HG02759 (cell line): ENCODE measurements around the gene NDUFV1.
"Not testable (repeated sequence)": the region's sequence is repeated elsewhere in the genome, so short reads cannot be mapped to it uniquely, and the experiment has no call there.

Experiments used
- ATAC-seq: cut with Tn5 transposase; IDR thresholded peaks from one replicate; pipeline ENCODE4 v1.9.1; 2021; ENCODE audit warnings: mild to moderate bottlenecking, moderate library complexity; ENCODE audit not compliant: unreplicated experiment

The NDUFV1 gene

DNA sequence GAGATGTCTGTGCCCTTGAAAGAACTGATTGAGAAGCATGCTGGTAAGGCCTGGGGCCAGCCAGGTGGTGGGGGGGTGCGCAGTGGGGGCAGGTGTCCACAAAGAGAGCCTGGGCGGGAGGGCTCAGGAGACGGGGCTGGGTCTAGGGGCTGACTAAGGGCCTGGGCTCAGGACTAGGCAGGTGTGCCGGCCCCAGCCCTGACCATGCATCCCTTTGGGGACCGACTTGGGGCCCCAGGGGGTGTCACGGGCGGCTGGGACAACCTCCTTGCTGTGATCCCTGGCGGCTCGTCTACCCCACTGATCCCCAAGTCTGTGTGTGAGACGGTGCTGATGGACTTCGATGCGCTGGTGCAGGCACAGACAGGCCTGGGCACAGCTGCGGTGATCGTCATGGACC lies 4.4 kb downstream of the NDUFV1 start:
- ATAC-seq = no peak

DNA sequence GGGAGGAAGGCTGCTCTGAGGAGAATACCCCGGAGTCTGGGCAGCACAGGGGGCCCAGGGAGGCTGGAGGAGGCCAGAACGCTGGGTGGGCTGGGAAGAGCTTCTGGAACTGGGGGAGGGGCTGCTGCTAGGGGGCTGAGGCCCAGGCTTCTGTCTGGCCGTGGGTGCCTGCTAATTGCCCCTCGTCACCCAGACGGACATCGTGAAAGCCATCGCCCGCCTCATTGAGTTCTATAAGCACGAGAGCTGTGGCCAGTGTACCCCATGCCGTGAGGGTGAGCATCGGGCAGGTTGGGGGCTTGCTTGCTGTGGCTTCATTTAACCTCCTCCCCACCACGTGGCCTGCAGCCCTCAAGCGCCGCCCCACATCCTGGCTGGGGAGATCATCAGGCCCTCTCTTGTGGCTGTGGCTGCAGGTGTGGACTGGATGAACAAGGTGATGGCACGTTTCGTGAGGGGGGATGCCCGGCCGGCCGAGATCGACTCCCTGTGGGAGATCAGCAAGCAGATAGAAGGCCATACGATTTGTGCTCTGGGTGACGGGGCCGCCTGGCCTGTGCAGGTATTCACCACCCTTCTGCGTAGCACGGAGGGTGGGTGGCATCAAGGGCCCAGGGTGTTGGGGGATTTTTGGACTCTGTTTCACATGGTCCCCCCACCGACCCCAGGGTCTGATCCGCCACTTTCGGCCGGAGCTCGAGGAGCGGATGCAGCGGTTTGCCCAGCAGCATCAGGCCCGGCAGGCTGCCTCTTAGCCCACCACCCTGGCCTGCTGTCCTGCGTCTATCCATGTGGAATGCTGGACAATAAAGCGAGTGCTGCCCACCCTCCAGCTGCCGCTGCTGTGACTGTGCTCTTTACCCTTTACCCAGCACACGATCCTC lies 5.2 kb downstream of the NDUFV1 start:
- ATAC-seq = no peak

DNA sequence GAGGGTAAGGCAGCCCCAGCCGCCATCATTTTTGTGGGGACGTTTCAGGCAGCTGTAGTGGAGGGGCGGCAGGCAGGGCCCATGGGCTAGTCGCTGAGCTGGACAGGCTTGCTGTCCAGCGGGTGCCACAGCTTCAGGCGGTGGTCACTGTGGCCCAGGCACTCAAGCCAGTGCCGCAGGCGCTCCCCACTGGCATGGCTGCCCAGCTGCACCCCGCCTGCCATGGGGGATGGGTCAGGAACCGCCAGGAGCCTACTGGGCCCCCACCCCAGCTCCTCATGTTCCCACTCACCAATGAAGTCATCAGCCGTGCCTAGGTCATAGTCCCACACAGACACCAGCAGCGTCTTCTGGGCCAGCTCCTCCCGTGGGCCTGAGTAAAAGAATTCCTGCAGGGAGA lies 6.0 kb downstream of the NDUFV1 start:
- ATAC-seq = no peak

DNA sequence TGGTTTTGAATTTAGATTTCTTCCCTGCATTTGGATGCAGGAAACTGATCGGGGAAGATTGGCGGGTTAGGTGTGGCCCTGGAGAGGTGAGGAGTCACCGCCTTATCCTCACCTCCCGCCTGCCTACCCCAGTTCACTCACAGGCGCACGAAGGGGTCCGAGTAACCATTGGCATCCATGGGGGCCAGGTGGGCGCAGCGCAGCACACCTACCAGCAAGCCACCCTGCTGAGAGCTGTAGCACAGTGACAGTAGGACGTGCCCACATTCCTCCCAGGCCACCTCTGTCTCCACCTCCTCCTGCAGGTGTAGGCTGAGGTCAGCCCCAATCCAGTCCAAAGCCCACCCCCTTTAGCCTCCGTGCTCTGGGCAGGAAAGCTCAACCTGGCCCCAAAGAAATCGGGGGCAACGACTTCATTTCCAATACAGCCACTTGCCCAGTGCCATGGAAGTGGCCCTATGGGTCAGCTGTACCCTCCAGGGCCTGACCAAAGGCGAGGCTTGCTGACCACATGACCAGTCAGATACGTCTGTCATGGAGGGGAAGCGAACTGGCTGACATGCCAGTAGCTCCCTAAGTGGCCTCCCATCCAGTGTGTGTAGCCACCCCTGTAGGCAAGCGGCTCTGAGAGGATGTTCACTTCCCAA lies 6.7 kb downstream of the NDUFV1 start:
- ATAC-seq = no peak

DNA sequence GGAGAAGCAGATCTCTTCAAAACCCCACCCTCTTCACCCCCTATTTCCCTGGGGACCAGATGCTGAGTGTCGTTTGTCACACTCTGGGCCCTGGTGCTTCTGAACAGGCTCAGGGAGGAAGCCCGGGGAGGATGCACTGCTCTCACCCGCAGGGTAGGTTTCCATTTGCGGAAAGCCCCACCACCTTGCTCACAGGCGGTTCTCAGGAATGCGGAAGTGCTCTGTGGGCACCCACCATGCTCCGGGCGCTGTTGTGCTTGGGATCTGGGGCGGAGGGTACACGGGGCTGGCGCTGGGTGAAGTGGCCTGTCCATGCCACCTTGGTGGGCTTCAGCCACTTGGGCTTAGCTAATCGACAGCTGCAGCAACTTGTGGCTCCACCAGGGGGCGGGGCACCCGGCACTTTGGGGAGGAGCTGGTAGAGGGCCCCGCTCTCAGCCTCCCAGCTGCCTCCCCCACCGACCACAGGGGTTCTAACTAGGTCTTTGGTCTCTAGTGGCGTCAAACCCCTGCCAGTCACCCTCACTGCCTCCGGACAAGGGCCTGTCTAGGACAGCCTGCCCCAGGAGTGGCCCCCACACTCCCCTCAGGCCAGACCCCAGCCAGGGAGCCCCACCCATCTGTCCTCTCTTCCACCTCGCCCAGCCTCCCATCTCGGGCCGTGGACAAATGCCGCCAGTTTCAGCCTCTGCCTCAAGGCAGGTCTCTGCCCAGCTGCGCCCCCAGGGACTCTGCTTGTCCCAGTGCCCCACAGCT lies 7.4 kb downstream of the NDUFV1 start:
- peak; percentile 86 for ATAC-seq

DNA sequence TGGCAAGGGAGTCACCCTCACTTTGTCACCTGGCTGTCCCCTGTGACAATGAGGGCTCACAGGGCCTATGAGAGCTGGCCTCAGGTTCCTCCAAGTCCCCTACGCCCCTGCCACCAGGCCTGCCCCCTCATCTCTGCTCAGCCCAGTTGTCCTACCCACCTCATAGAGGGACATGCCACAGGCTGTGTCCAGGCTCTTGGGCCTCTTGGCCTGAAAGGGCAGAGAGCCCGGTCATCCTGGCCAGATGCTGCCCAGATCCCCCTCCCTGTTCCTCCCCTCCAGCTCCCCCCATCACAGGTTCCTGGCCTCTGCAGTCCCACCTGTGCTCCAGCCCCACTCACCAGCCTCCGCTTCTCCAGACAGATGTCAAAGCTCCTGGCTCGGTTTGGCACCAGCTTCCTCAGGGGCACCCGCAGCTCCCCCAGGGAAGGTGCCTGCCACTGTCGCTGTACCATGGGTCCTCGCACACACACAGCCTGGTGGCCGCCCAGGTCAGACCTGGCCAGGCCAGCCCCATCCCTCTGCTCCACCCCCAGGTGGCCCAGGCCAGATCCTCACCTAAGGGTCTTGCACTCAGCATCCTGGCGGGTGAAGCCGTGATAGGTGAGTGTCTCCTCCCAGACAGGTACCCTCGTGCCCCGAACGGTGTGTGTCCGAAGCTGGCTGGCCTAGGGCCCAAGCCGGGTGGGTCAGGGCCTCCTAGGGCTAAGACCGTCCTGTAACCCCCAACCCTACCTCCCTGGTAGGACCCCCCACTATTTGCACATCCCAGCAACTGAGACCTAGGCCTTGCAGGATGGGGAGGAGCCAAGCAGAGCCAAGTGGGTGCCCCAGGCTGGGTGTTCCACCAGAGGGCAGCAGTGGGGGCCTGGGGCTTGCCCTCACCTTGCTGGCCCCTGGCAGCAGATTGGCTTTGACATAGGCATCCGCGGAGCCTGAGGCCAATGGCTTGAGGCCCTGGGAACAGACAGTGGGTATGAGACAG lies 8.3 kb downstream of the NDUFV1 start:
- no peak for ATAC-seq

- no peak for ATAC-seq
Measured at GRCh38 chr11:67615728-67616430, 9.1 kb downstream of the NDUFV1 start.

- ATAC-seq = no peak
Measured at GRCh38 chr11:67616431-67617242, 9.9 kb downstream of the NDUFV1 start.

DNA sequence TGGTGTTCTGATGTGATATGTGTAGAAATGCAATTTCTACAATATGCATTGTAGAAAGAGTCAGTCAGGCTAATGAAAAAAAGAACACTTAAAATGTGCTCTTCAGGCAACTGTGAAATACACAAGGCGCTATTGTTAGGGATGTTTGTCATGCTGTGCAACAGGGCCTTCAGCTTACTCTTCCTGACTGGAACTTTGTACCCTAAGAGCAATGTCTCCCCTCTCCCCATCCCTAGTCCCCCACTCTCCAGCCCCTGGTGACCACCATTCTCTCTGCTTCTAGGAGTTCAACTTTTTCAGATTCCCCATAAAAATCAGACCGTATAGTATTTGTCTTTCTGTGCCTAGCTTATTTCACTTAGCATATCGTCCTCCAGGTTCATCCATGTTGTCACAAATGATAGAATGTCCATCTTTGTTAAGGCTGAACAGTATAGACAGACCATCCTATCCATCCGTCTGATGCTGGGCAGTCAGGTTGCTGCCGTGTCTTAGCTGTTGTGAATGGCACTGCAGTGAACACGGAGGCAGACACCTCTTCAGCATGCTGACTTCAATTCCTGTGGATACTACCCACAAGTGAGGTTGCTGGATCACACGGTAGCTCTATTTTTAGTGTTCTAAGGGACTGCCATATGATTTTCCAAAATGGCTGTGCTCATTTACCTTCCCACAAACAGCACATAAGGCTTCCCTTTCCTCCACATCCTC lies 10.7 kb downstream of the NDUFV1 start:
- ATAC-seq = no peak

DNA sequence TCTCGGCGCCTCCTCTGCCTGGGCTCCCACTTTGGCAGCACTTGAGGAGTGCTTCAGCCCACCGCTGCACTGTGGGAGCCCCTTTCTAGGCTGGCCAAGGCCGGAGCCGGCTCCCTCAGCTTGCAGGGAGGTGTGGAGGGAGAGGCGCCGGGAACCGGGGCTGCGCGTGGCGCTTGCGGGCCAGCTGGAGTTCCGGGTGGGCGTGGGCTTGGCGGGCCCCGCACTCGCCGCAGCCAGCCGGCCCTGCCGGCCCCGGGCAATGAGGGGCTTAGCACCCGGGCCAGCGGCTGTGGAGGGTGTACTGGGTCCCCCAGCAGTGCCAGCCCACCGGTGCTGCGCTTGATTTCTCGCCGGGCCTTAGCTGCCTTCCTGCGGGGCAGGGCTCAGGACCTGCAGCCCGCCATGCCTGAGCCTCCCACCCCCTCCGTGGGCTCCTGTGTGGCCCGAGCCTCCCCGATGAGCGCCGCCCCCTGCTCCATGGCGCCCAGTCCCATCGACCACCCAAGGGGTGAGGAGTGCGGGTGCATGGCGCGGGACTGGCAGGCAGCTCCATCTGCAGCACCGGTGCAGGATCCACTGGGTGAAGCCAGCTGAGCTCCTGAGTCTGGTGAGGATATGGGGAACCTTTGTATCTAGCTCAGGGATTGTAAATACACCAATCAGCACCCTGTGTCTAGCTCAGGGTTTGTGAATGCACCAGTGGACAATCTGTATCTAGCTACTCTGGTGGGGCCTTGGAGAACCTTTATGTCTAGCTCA lies 12.3 kb downstream of the NDUFV1 start:
- not testable (repeated sequence) for ATAC-seq

DNA sequence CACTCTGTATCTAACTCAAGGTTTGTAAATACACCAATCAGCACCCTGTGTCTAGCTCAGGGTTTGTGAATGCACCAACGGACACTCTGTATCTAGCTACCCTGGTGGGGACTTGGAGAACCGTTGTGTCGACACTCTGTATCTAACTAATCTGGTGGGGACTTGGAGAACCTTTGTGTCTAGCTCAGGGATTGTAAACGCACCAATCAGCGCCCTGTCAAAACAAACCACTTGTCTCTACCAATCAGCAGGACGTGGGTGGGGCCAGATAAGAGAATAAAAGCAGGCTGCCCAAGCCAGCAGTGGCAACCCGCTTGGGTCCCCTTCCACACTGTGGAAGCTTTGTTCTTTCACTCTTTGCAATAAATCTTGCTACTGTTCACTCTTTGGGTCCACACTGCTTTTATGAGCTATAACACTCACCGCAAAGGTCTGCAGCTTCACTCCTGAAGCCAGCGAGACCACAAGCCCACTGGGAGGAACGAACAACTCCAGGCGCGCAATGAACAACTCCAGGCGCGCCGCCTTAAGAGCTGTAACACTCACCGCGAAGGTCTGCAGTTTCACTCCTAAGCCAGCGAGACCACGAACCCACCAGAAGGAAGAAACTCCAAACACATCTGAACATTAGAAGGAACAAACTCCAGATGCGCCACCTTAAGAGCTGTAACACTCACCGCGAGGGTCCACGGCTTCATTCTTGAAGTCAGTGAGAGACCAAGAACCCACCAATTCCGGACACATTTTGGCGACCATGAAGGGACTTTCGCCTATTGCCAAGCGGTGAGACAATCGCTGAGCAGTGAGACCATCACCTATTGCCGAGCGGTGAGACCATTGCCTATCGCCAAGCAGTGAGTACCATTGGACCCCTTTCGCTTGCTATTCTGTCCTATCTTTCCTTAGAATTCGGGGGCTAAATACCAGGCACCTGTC lies 13.2 kb downstream of the NDUFV1 start:
- not testable (repeated sequence) for ATAC-seq

GRCh38 chr11:67620621-67621020 lies 13.9 kb downstream of the NDUFV1 start:
- not testable (repeated sequence) for ATAC-seq

DNA sequence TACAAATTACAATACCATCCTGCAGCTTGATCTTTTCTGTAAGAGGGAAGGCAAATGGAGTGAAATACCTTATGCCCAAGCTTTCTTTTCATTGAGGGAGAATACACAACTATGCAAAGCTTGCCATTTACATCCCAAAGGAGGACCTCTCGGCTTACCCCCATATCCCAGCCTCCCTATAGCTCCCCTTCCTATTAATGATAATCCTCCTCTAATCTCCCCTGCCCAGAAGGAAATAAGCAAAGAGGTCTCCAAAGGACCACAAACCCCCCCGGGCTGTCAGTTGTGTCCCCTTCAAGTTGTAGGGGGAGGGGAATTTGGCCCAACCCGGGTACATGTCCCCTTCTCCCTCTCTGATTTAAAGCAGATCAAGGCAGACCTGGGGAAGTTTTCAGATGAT lies 15.2 kb downstream of the NDUFV1 start:
- ATAC-seq = not testable (repeated sequence)

- ATAC-seq = not testable (repeated sequence)
Measured at GRCh38 chr11:67622905-67623304, 16.2 kb downstream of the NDUFV1 start.

DNA sequence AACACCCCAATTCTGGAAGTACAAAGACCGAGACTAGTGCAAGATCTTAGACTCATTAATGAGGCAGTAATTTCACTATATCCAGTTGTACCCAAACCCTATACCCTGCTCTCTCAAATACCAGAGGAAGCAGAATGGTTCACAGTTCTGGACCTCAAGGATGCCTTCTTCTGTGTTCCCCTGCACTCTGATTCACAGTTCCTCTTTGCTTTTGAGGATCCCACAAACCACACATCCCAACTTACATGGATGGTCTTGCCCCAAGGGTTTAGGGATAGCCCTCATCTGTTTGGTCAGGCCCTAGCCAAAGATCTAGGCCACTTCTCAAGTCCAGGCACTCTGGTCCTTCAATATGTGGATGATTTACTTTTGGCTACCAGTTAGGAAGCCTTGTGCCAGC lies 17.1 kb downstream of the NDUFV1 start:
- not testable (repeated sequence) for ATAC-seq

DNA sequence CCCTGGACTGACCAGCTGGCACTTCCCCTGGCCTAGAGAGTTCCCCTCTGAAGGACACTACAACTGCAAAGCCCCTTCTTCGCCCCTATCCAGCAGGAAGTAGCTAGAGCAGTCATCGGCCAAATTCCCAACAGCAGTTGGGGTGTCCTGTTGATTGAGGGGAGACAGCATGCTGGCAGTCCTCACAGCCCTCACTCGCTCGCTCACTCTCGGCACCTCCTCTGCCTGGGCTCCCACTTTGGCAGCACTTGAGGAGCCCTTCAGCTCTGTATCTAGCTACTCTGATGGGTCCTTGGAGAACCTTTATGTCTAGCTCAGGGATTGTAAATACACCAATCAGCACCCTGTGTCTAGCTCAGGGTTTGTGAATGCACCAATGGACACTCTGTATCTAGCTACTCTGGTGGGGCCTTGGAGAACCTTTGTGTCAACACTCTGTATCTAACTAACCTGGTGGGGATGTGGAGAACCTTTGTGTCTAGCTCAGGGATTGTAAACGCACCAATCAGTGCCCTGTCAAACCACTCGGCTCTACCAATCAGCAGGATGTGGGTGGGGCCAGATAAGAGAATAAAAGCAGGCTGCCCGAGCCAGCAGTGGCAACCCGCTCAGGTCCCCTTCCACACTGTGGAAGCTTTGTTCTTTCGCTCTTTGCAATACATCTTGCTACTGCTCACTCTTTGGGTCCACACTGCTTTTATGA lies 19.5 kb downstream of the NDUFV1 start:
- not testable (repeated sequence) for ATAC-seq
